H9 (cell line): ENCODE data around the gene XKRX. TPM values are rescaled to one million over a fixed set of nuclear protein-coding genes. Genes with fewer than 3 reads are reported as not detected.

Experiments used
- DNase-seq: peaks from one replicate; pipeline ENCODE4 v3.0.0-alpha.2; 2017
- H2AFZ ChIP-seq: one replicate; pipeline ENCODE4 v1.6.1; 2013; ENCODE audit warnings: mild to moderate bottlenecking, low read length, control low read depth, moderate library complexity
- H2AK5ac ChIP-seq: 2 replicates; pipeline ENCODE4 v1.6.1; 2013; ENCODE audit warnings: low read length, control low read depth, mixed read lengths; ENCODE audit not compliant: insufficient read length
- H2BK120ac ChIP-seq: one replicate; pipeline ENCODE4 v1.6.1; 2013; ENCODE audit warnings: low read depth, mild to moderate bottlenecking, low read length, control low read depth, inconsistent platforms; ENCODE audit not compliant: poor library complexity, severe bottlenecking
- H2BK12ac ChIP-seq: 2 replicates; pipeline ENCODE4 v1.6.1; 2013; ENCODE audit warnings: low read length, control low read depth, mixed read lengths, low read depth; ENCODE audit not compliant: insufficient read length
- H2BK15ac ChIP-seq: 2 replicates; pipeline ENCODE4 v1.6.1; 2013; ENCODE audit warnings: low read depth, low read length, control low read depth
- H2BK20ac ChIP-seq: one replicate; pipeline ENCODE4 v1.6.1; 2013; ENCODE audit warnings: low read depth, mild to moderate bottlenecking, low read length, control low read depth, inconsistent platforms; ENCODE audit not compliant: poor library complexity, severe bottlenecking
- H2BK5ac ChIP-seq: 2 replicates; pipeline ENCODE4 v1.6.1; 2013; ENCODE audit warnings: low read length, control low read depth, mixed read lengths; ENCODE audit not compliant: insufficient read length
- H3K14ac ChIP-seq: 2 replicates; pipeline ENCODE4 v1.6.1; 2013; ENCODE audit warnings: low read length, control low read depth; ENCODE audit not compliant: insufficient read depth
- H3K18ac ChIP-seq: 2 replicates; pipeline ENCODE4 v1.6.1; 2013; ENCODE audit warnings: low read depth, mild to moderate bottlenecking, mixed read lengths, low read length, control low read depth; ENCODE audit not compliant: insufficient read length
- H3K23ac ChIP-seq: 2 replicates; pipeline ENCODE4 v1.6.1; 2013; ENCODE audit warnings: low read length, control low read depth, mixed read lengths, low read depth; ENCODE audit not compliant: insufficient read length
- H3K23me2 ChIP-seq: 2 replicates; pipeline ENCODE4 v1.6.1; 2013; ENCODE audit warnings: low read depth, mild to moderate bottlenecking, mixed read lengths, low read length, control low read depth; ENCODE audit not compliant: insufficient read length, poor library complexity, severe bottlenecking
- H3K27ac ChIP-seq: 2 replicates; pipeline ENCODE4 v1.5.1; 2013; ENCODE audit warnings: low read length, control low read depth, mixed read lengths, low read depth; ENCODE audit not compliant: insufficient read length
- H3K27me3 ChIP-seq: 2 replicates; pipeline ENCODE4 v1.6.1; 2013; ENCODE audit warnings: low read length, control low read depth, inconsistent platforms; ENCODE audit not compliant: insufficient read depth
- H3K4ac ChIP-seq: 2 replicates; pipeline ENCODE4 v1.6.1; 2013; ENCODE audit warnings: low read depth, mild to moderate bottlenecking, control low read depth, inconsistent platforms, low read length, moderate library complexity
- H3K4me1 ChIP-seq: 2 replicates; pipeline ENCODE4 v1.6.1; 2013; ENCODE audit warnings: low read length, control low read depth, inconsistent platforms; ENCODE audit not compliant: insufficient read depth
- H3K4me2 ChIP-seq: 2 replicates; pipeline ENCODE4 v1.6.1; 2013; ENCODE audit warnings: low read length, control low read depth, mixed read lengths; ENCODE audit not compliant: insufficient read length, insufficient read depth
- H3K56ac ChIP-seq: 2 replicates; pipeline ENCODE4 v1.6.1; 2013; ENCODE audit warnings: low read depth, mild to moderate bottlenecking, mixed read lengths, low read length, control low read depth; ENCODE audit not compliant: insufficient read length
- H3K79me1 ChIP-seq: 2 replicates; pipeline ENCODE4 v1.6.1; 2013; ENCODE audit warnings: low read depth, mild to moderate bottlenecking, moderate library complexity, low read length, control low read depth, inconsistent platforms; ENCODE audit not compliant: insufficient read depth, poor library complexity, severe bottlenecking
- H3K79me2 ChIP-seq: 2 replicates; pipeline ENCODE4 v1.6.1; 2013; ENCODE audit warnings: low read length, control low read depth, inconsistent platforms; ENCODE audit not compliant: insufficient read depth
- H3K9ac ChIP-seq: 2 replicates; pipeline ENCODE4 v1.6.1; 2013; ENCODE audit warnings: low read length, control low read depth, mixed read lengths; ENCODE audit not compliant: insufficient read length; ENCODE audit errors: extremely low read depth
- H3K9me3 ChIP-seq: one replicate; pipeline ENCODE4 v1.6.1; 2013; ENCODE audit warnings: low read depth, low read length, inconsistent platforms; ENCODE audit not compliant: control insufficient read depth
- H3T11ph ChIP-seq: one replicate; pipeline ENCODE4 v1.6.1; 2013; ENCODE audit warnings: mild to moderate bottlenecking, low read length, control low read depth, inconsistent platforms
- H4K20me1 ChIP-seq: one replicate; pipeline ENCODE4 v1.6.1; 2013; ENCODE audit not compliant: control insufficient read depth, insufficient read length, insufficient read depth
- H4K5ac ChIP-seq: 2 replicates; pipeline ENCODE4 v1.6.1; 2013; ENCODE audit warnings: low read depth, mild to moderate bottlenecking, mixed read lengths, low read length, control low read depth; ENCODE audit not compliant: insufficient read length
- H4K8ac ChIP-seq: replicated peaks from 2 replicates; pipeline ENCODE4 v1.6.1; 2013; ENCODE audit warnings: low read length, control low read depth, mixed read lengths, low read depth; ENCODE audit not compliant: insufficient read length
- H4K91ac ChIP-seq: 2 replicates; pipeline ENCODE4 v1.6.1; 2013; ENCODE audit warnings: low read depth, mild to moderate bottlenecking, moderate library complexity, mixed read lengths, low read length, control low read depth; ENCODE audit not compliant: insufficient read length
- H3K27ac Mint-ChIP-seq, 3 experiments: 2 replicates in 2 of 3; 3 replicates in 1 of 3; pipeline ENCODE4 v1.8.0; 2020 to 2021; ENCODE audit warnings: mixed read lengths in 3 of 3, mild to moderate bottlenecking in 1 of 3, moderate library complexity in 1 of 3
- H3K27me3 Mint-ChIP-seq: 2 replicates; pipeline ENCODE4 v1.8.0; 2021; ENCODE audit warnings: low read depth, mild to moderate bottlenecking, moderate library complexity, mixed read lengths
- H3K36me3 Mint-ChIP-seq, 3 experiments: 2 replicates in 2 of 3; 3 replicates in 1 of 3; pipeline ENCODE4 v1.8.0; 2020 to 2021; ENCODE audit warnings: low read depth in 3 of 3, mixed read lengths in 3 of 3; ENCODE audit not compliant: insufficient read depth in 1 of 3
- H3K4me1 Mint-ChIP-seq, 2 experiments: 2 replicates each; pipeline ENCODE4 v1.8.0; 2020; ENCODE audit warnings: mixed read lengths in 2 of 2
- H3K4me3 Mint-ChIP-seq, 2 experiments: 2 replicates in 1 of 2; 3 replicates in 1 of 2; pipeline ENCODE4 v1.8.0; 2020 to 2021; ENCODE audit warnings: mild to moderate bottlenecking in 2 of 2, mixed read lengths in 2 of 2, moderate library complexity in 1 of 2
- H3K9me3 Mint-ChIP-seq, 2 experiments: 2 replicates in 1 of 2; 3 replicates in 1 of 2; pipeline ENCODE4 v1.8.0; 2020; ENCODE audit warnings: mild to moderate bottlenecking in 2 of 2, mixed read lengths in 2 of 2, moderate library complexity in 1 of 2
- CTCF ChIP-seq: fragments of 200-600 bp; sonication (generic); conservative IDR thresholded peaks from 3 replicates; pipeline ENCODE4 v1.8.0; 2021; ENCODE audit warnings: antibody characterized with exemption, mild to moderate bottlenecking
- WGBS: extraction: QIAGEN DNeasy Blood & Tissue Kit; methylation state at CpG from one replicate; pipeline ENCODE4 v1.1.7; 2013; ENCODE audit warnings: missing lambda C conversion rate, low lambda C conversion rate, mixed read lengths; ENCODE audit not compliant: insufficient read length; ENCODE audit errors: extremely low coverage; 5-methylcytosine and 5-hydroxymethylcytosine counted together
- total RNA-seq: library from RNA; stranded (reverse); gene quantifications from 2 replicates; pipeline ENCODE4 v1.2.1, GENCODE V29; 2021

Gene XKRX
- total RNA-seq, 1 experiment from 2014 or later, result 0.44 TPM

GRCh38 chrX:100871594-100872560 is 56.8 kb downstream of the XKRX start:
- no peak overlapping the region for H2BK12ac ChIP-seq
- no peak overlapping the region for H2BK120ac ChIP-seq
- no peak overlapping the region for H2BK20ac ChIP-seq
- Mint-ChIP-seq H3K27me3 (peaks cover 2% of the 10 kb centered on the region; the same call in 1 of the 2 replicates), H3K27ac (no peak overlapping the region), H3K36me3 (peaks cover 0 to 2% (median 2%) of the 10 kb centered on the region in 3 experiments; a peak in 2 of 7 replicates), H3K4me3 (no peak overlapping the region), H3K9me3 (peaks cover 56 to 57% of the 10 kb centered on the region in 2 experiments), H3K4me1 (peaks cover 3% of the 10 kb centered on the region in 2 experiments)
- H4K20me1 ChIP-seq, result no peaks in the 10 kb centered on the region
- H3K56ac ChIP-seq, result no peak overlapping the region
- no peaks in the 10 kb centered on the region for H3K4me1 ChIP-seq
- no peak overlapping the region for H3K27ac ChIP-seq
- no peaks in the 10 kb centered on the region for H3K23me2 ChIP-seq
- no peak overlapping the region for H2BK15ac ChIP-seq
- DNase-seq, result no peak
- no peak overlapping the region for H3K9ac ChIP-seq
- H3K4ac ChIP-seq, result no peak overlapping the region
- no peak overlapping the region for H4K91ac ChIP-seq
- H3K23ac ChIP-seq, result no peak overlapping the region
- H2AFZ ChIP-seq, result no peak overlapping the region
- no peaks in the 10 kb centered on the region for H3K79me2 ChIP-seq
- H2AK5ac ChIP-seq, result no peak overlapping the region
- H2BK5ac ChIP-seq, result no peak overlapping the region
- H3K9me3 ChIP-seq, result peaks cover 38% of the 10 kb centered on the region
- no peaks in the 10 kb centered on the region for H3K79me1 ChIP-seq
- no peak overlapping the region for H4K8ac ChIP-seq
- no peak overlapping the region for H3K4me2 ChIP-seq
- no peak overlapping the region for H4K5ac ChIP-seq
- H3K14ac ChIP-seq, result no peak overlapping the region
- no peak overlapping the region for H3K18ac ChIP-seq
- no peak overlapping the region for H3T11ph ChIP-seq
- WGBS, result no CpG with 5 or more reads among the region's 9 CpGs
- H3K27me3 ChIP-seq, result no peaks in the 10 kb centered on the region
- TF ChIP-seq CTCF, result no peak
